Bronchial epithelial cell (primary cell): ENCODE results near the gene UQCC2. TPM values are rescaled to one million over a fixed set of nuclear protein-coding genes. Genes with fewer than 3 reads are reported as not detected.

ENCODE experiments used
- DNase-seq: peaks from one replicate; pipeline ENCODE4 v3.0.0-alpha.2; 2010; ENCODE audit warnings: low read depth
- FAIRE-seq: peaks from 2 replicates; lab custom pipeline; 2011; peaks lifted over from hg19 to GRCh38; lab: Jason Lieb, UNC
- H3K27me3 ChIP-seq: 2 replicates; pipeline ENCODE4 v1.5.1; 2011; ENCODE audit warnings: low read length; ENCODE audit not compliant: control insufficient read depth, insufficient read depth
- H3K36me3 ChIP-seq: 2 replicates; pipeline ENCODE4 v1.5.1; 2011; ENCODE audit warnings: low read length; ENCODE audit not compliant: control insufficient read depth, insufficient read depth
- H3K4me3 ChIP-seq: 2 replicates; pipeline ENCODE4 v1.5.1; 2011; ENCODE audit warnings: mild to moderate bottlenecking, low read depth, low read length, control low read depth
- CTCF ChIP-seq: IDR thresholded peaks from 2 replicates; pipeline ENCODE4 v1.5.1; 2011; ENCODE audit warnings: mild to moderate bottlenecking, moderate library complexity, low read length, control low read depth, inconsistent platforms; ENCODE audit not compliant: insufficient read depth, severe bottlenecking
- total RNA-seq: library from RNA; depleted of rRNA; stranded (reverse); fragments of >200 nt; gene quantifications from 2 replicates; pipeline ENCODE4 v1.2.1, GENCODE V29; 2014

UQCC2 gene
- total RNA-seq, 1 donor from 2014 or later: 47.1 TPM

- FAIRE-seq (no peak), DNase-seq (no peak)
- Histone ChIP-seq H3K36me3 (peaks cover 73% of the 10 kb centered on the region), H3K4me3 (no peak overlapping the region), H3K27me3 (no peaks in the 10 kb centered on the region)
- no peak for TF ChIP-seq CTCF
Observed at GRCh38 chr6:33689148-33689494, 22.4 kb downstream of the UQCC2 start.

GRCh38 chr6:33688451-33689147, 22.9 kb downstream of the UQCC2 start:
- peaks cover 75% of the 10 kb centered on the region for H3K36me3 ChIP-seq
- DNase-seq: no peak
- no peak for TF ChIP-seq CTCF
- no peak for FAIRE-seq
- H3K4me3 ChIP-seq: no peak overlapping the region
- H3K27me3 ChIP-seq: no peaks in the 10 kb centered on the region

GRCh38 chr6:33688006-33688405, 23.5 kb downstream of the UQCC2 start:
- no peak for FAIRE-seq
- H3K27me3 ChIP-seq: no peaks in the 10 kb centered on the region
- TF ChIP-seq CTCF: no peak

GRCh38 chr6:33686981-33687975, 24.2 kb downstream of the UQCC2 start:
- no peak for FAIRE-seq
- Histone ChIP-seq H3K27me3 (no peaks in the 10 kb centered on the region), H3K36me3 (peaks cover 79% of the 10 kb centered on the region), H3K4me3 (no peak overlapping the region)
- DNase-seq: no peak
- no peak for TF ChIP-seq CTCF

More at GRCh38 chr6:33688006-33688405, 23.5 kb downstream of the UQCC2 start:
- Histone ChIP-seq H3K4me3 (no peak overlapping the region), H3K36me3 (peaks cover 80% of the 10 kb centered on the region)
- no peak for DNase-seq

- FAIRE-seq (peak; percentile 91), DNase-seq (no peak)
- Histone ChIP-seq H3K36me3 (peaks cover 77% of the 10 kb centered on the region), H3K27me3 (no peaks in the 10 kb centered on the region), H3K4me3 (no peak overlapping the region)
- no peak for TF ChIP-seq CTCF
Observed at GRCh38 chr6:33686225-33686924, 25.1 kb downstream of the UQCC2 start.
